DND-41 (cell line): Measurements from ENCODE around the gene NFKBIE.

Experiments
- ATAC-seq: fragments of 200-7000 bp; cut with Tn5 transposase; 3 replicates; pipeline ENCODE4 v1.9.1; 2021; ENCODE audit warnings: low read depth; ENCODE audit not compliant: insufficient read depth
- DNase-seq: peaks from one replicate; pipeline ENCODE4 v3.0.0-alpha.2; 2020
- H2AFZ ChIP-seq: 2 replicates; pipeline ENCODE4 v1.6.0; 2012; ENCODE audit warnings: low read depth, low read length
- H3K27ac ChIP-seq: 2 replicates; pipeline ENCODE4 v1.5.1; 2012; ENCODE audit warnings: low read length, inconsistent platforms
- H3K27me3 ChIP-seq: fragments of 200-600 bp; sonication (generic); 2 replicates; pipeline ENCODE4 v1.6.0; 2012; ENCODE audit warnings: low read length, mild to moderate bottlenecking, inconsistent platforms; ENCODE audit not compliant: insufficient read depth, poor library complexity
- H3K36me3 ChIP-seq: 2 replicates; pipeline ENCODE4 v1.5.1; 2012; ENCODE audit warnings: low read length, inconsistent platforms; ENCODE audit not compliant: insufficient read depth
- H3K4me1 ChIP-seq: 2 replicates; pipeline ENCODE4 v1.5.1; 2012; ENCODE audit warnings: mild to moderate bottlenecking, low read length; ENCODE audit not compliant: insufficient read depth
- H3K4me2 ChIP-seq: 2 replicates; pipeline ENCODE4 v1.6.0; 2012; ENCODE audit warnings: mild to moderate bottlenecking, moderate library complexity, low read length, inconsistent platforms; ENCODE audit not compliant: insufficient read depth
- H3K4me3 ChIP-seq, 2 experiments: fragments of 200-600 bp in 1 of 2; shearing (Covaris generic) in 1 of 2; 2 replicates each; pipeline ENCODE4 v1.5.1; 2012 to 2016; ENCODE audit warnings: inconsistent platforms in 2 of 2, low read length in 2 of 2, mild to moderate bottlenecking in 2 of 2, low read depth in 1 of 2, moderate library complexity in 1 of 2
- H3K79me2 ChIP-seq: 2 replicates; pipeline ENCODE4 v1.6.0; 2012; ENCODE audit warnings: low read length, inconsistent platforms; ENCODE audit not compliant: insufficient read depth
- H3K9ac ChIP-seq: 2 replicates; pipeline ENCODE4 v1.6.0; 2012; ENCODE audit warnings: low read depth, mild to moderate bottlenecking, inconsistent platforms, low read length, moderate library complexity
- H3K9me3 ChIP-seq: 2 replicates; pipeline ENCODE4 v1.5.1; 2012; ENCODE audit warnings: low read length, moderate library complexity, mild to moderate bottlenecking, inconsistent platforms; ENCODE audit not compliant: insufficient read depth, severe bottlenecking
- H4K20me1 ChIP-seq: 2 replicates; pipeline ENCODE4 v1.6.0; 2012; ENCODE audit warnings: low read length; ENCODE audit not compliant: insufficient read depth
- CTCF ChIP-seq: IDR thresholded peaks from 2 replicates; pipeline ENCODE4 v1.5.1; 2012; ENCODE audit warnings: borderline replicate concordance, low read length, moderate library complexity, mild to moderate bottlenecking; ENCODE audit not compliant: poor library complexity, severe bottlenecking; ENCODE audit errors: extremely low read depth
- EZH2 ChIP-seq: IDR thresholded peaks from 3 replicates; pipeline ENCODE4 v1.6.1; 2012; ENCODE audit warnings: borderline replicate concordance, low read depth, mild to moderate bottlenecking, moderate library complexity, low read length, inconsistent platforms; ENCODE audit not compliant: severe bottlenecking

The NFKBIE gene

GRCh38 chr6:44258921-44259320, 6.4 kb downstream of the NFKBIE start:
- H3K27ac ChIP-seq = no peak overlapping the region

DNA sequence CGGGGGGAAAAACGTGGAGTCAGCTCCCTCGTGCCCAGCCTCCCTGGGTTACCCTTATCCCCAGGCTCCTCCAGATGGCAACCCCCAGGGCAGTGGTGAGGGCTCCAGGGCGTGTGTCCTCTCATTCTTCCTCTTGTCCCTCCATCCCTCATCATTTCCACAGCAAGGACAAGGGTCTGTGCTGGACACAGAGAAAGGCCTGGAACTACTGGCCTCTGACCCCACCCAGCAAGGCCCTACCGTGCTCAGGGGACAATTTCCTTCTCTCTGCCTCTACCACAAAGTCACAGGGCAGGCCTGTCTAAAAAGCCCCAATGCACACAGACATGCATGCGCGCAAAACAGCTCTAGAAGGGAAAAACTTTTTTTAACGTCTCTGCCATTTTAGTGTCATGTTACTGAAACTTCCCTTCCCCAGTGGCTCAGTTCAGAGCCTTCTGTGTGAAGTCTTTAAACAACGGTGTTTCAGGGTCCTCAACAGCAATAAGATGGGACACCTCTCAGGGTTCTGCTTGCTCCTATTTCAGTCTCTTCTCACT, 7.0 kb downstream of the NFKBIE start:
- ATAC-seq = no peak
- no peak overlapping the region for H3K27ac ChIP-seq

More at GRCh38 chr6:44258921-44259320, 6.4 kb downstream of the NFKBIE start:
- TF ChIP-seq CTCF (no peak), EZH2 (no peak)
- no peak for DNase-seq
- Histone ChIP-seq H3K4me2 (no peak overlapping the region), H4K20me1 (peaks cover 22% of the 10 kb centered on the region), H3K36me3 (peaks cover 59% of the 10 kb centered on the region), H3K79me2 (peaks cover 24% of the 10 kb centered on the region), H3K9me3 (no peaks in the 10 kb centered on the region), H3K4me3 (no peak overlapping the region), H3K9ac (no peak overlapping the region), H2AFZ (no peak overlapping the region), H3K27me3 (no peaks in the 10 kb centered on the region), H3K4me1 (peaks cover 51% of the 10 kb centered on the region)
- no peak for ATAC-seq

GRCh38 chr6:44257753-44258324, 7.5 kb downstream of the NFKBIE start:
- no peaks in the 10 kb centered on the region for H3K9me3 ChIP-seq
- H4K20me1 ChIP-seq = peaks cover 22% of the 10 kb centered on the region
- TF ChIP-seq CTCF (no peak), EZH2 (no peak)
- peak overlapping the region; percentile 81 for H2AFZ ChIP-seq
- peak overlapping the region; percentile 81 for H3K27ac ChIP-seq
- H3K9ac ChIP-seq = peak overlapping the region; percentile 88
- H3K4me2 ChIP-seq = peak overlapping the region; percentile 92
- no peaks in the 10 kb centered on the region for H3K27me3 ChIP-seq
- H3K79me2 ChIP-seq = peaks cover 15% of the 10 kb centered on the region
- H3K4me3 ChIP-seq = peak overlapping the region in 1 of 2 experiments; percentile 96; a peak in 2 of 4 replicates
- H3K4me1 ChIP-seq = peaks cover 40% of the 10 kb centered on the region
- ATAC-seq (no peak; the same call in 2 of the 3 replicates), DNase-seq (no peak)
- peaks cover 67% of the 10 kb centered on the region for H3K36me3 ChIP-seq

More for the DNA sequence above, 7.0 kb downstream of the NFKBIE start:
- no peak for TF ChIP-seq EZH2
- no peak for TF ChIP-seq CTCF
- Histone ChIP-seq H3K36me3 (peaks cover 64% of the 10 kb centered on the region), H3K27me3 (no peaks in the 10 kb centered on the region), H3K9ac (no peak overlapping the region), H2AFZ (no peak overlapping the region), H4K20me1 (peaks cover 19% of the 10 kb centered on the region), H3K4me2 (peak overlapping the region; percentile 92), H3K9me3 (no peaks in the 10 kb centered on the region), H3K4me3 (no peak overlapping the region), H3K79me2 (peaks cover 19% of the 10 kb centered on the region), H3K4me1 (peaks cover 46% of the 10 kb centered on the region)
- DNase-seq = no peak
